Keratinocyte (primary cell): ENCODE measurements around the gene ME1.
A peak's percentile ranks its signal among the peaks of the same experiment; 100 is the strongest.

Source experiments
- EZH2 ChIP-seq: IDR thresholded peaks from one replicate; pipeline ENCODE4 v1.6.1; 2012; ENCODE audit warnings: inconsistent platforms, mild to moderate bottlenecking, low read length, moderate library complexity
- TF ChIP-seq, protein P1 (sequence below), 3 experiments: IDR thresholded peaks in 1 of 3; conservative IDR thresholded peaks in 1 of 3; optimal IDR thresholded peaks in 1 of 3; 2 replicates in 2 of 3; 3 replicates in 1 of 3; pipeline versions ENCODE3 to v1.5.1; 2011; ENCODE audit warnings: low read length in 3 of 3, mild to moderate bottlenecking in 3 of 3, moderate library complexity in 2 of 3, control low read depth in 1 of 3, inconsistent platforms in 1 of 3; ENCODE audit not compliant: insufficient read depth in 2 of 3; ENCODE audit errors: extremely low read depth in 1 of 3

DNA sequence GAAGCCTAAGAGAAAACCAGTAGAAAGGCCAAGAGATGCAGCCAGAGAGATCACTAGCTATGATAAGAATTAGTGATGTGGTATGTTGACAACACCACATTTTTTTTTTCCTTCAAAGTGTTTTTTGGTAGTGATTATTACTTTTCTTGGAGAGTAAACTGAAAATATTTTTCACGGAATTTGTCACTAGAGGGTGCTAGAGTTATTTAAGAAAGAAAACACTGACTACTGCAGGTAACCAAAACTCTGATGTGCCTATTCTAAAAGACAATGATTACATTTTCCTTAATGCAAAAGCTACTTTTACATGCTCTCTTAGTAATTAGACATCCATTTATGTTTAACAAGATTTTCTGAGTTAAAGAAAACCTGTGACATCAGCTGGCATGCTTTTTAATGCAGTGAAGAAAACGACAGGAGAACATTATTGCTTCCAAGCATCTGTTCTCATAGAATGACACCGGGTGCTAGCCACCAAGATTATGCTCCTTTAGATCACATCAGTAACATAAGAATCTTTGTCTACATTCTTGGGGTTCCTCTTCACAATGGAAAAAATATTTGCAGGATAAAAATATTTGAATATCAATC is 208.9 kb downstream of the ME1 start:
- TF ChIP-seq, protein P1, sequence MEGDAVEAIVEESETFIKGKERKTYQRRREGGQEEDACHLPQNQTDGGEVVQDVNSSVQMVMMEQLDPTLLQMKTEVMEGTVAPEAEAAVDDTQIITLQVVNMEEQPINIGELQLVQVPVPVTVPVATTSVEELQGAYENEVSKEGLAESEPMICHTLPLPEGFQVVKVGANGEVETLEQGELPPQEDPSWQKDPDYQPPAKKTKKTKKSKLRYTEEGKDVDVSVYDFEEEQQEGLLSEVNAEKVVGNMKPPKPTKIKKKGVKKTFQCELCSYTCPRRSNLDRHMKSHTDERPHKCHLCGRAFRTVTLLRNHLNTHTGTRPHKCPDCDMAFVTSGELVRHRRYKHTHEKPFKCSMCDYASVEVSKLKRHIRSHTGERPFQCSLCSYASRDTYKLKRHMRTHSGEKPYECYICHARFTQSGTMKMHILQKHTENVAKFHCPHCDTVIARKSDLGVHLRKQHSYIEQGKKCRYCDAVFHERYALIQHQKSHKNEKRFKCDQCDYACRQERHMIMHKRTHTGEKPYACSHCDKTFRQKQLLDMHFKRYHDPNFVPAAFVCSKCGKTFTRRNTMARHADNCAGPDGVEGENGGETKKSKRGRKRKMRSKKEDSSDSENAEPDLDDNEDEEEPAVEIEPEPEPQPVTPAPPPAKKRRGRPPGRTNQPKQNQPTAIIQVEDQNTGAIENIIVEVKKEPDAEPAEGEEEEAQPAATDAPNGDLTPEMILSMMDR (optimal IDR thresholded peaks at IDR 0.05 in 1 of 3, IDR thresholded peaks at IDR 0.05 in 1 of 3, conservative IDR thresholded peaks at IDR 0.05 in 1 of 3; ENCODE audit: extremely low read depth in 1 of 3, insufficient read depth in 2 of 3, low read length in 3 of 3): peak in 2 of 3 experiments; percentile 23 to 38
- TF ChIP-seq EZH2: no peak
